ENCODE measurements around the gene PARD6B.

PARD6B gene

GRCh38 chr20:50724851-50725723 lies 6.3 kb upstream of the PARD6B start:
- DNase-seq (ENCODE audit: low read depth) = peak; percentile 22
- no peak overlapping the region for H3K4me3 ChIP-seq (ENCODE audit: low read depth, low read length)
- no peak for TF ChIP-seq CTCF (IDR thresholded peaks at IDR 0.05; ENCODE audit: insufficient read depth, low read depth, low read length, missing control alignments)

DNA sequence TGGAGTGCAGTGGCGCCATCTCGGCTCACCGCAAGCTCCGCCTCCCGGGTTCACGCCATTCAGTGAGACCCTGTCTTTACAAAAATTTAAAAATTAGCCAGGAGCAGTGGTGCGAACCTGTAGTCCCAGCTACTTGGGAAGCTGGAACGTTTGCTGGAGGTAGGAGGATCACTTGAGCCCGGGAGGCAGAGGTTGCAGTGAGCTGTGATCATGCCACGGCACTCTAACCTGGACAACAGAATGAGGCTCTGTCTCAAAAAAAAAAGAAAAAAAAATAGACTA lies 5.7 kb upstream of the PARD6B start:
- DNase-seq (ENCODE audit: low read depth) = no peak
- TF ChIP-seq CTCF (IDR thresholded peaks at IDR 0.05; ENCODE audit: insufficient read depth, low read depth, low read length, missing control alignments) = no peak
- no peak overlapping the region for H3K4me3 ChIP-seq (ENCODE audit: low read depth, low read length)

DNA sequence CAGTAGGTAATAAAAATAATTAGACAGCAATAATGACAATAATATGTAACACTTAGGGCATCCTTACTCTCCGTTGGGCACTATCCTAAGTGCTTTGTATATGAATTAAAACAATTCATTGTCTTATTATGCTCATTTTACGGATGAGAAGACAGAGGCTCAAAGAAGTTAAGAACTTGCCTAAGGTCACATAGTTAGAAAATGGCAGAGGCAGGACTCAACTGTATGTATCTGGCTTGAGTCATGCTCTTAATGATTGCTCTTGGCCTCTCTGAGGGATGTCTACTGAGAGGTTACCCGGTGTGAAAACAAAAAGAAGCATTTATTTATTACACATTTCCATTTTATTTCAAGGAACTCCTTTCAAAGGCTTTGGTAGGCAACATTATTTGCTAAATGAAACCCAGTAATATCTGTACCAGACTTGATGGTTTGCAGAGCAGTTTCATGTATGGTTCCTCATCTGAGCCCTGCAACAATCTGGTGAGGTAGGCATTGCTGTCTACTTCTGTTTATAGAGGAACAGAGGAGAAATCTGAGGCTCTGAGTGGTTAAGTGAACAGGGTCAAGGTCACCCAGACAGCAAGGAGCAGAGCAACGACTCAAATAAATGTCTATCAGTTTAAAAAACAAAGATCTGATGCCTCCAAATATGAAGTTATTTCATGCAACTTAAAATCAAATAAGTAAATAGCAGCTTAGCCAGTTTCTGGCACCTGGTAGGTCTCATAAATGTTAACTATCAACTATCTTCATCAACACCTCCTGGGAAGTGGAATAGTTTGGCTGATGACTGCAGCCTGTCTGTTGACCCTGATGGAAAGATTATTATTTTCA lies 4.2 kb upstream of the PARD6B start:
- DNase-seq (ENCODE audit: low read depth) = peak; percentile 44
- no peak for TF ChIP-seq CTCF (IDR thresholded peaks at IDR 0.05; ENCODE audit: insufficient read depth, low read depth, low read length, missing control alignments)
- no peak overlapping the region for H3K4me3 ChIP-seq (ENCODE audit: low read depth, low read length)

GRCh38 chr20:50727792-50728485 lies 3.4 kb upstream of the PARD6B start:
- TF ChIP-seq CTCF (IDR thresholded peaks at IDR 0.05; ENCODE audit: insufficient read depth, low read depth, low read length, missing control alignments) = no peak
- DNase-seq (ENCODE audit: low read depth) = no peak
- H3K4me3 ChIP-seq (ENCODE audit: low read depth, low read length) = no peak overlapping the region

- DNase-seq (ENCODE audit: low read depth) = no peak
- no peak overlapping the region for H3K4me3 ChIP-seq (ENCODE audit: low read depth, low read length)
- TF ChIP-seq CTCF (IDR thresholded peaks at IDR 0.05; ENCODE audit: insufficient read depth, low read depth, low read length, missing control alignments) = no peak
These were observed 2.8 kb upstream of the PARD6B start for GRCh38 chr20:50728486-50728980.

GRCh38 chr20:50728981-50729874 lies 2.2 kb upstream of the PARD6B start:
- no peak for DNase-seq (ENCODE audit: low read depth)
- no peak overlapping the region for H3K4me3 ChIP-seq (ENCODE audit: low read depth, low read length)
- TF ChIP-seq CTCF (IDR thresholded peaks at IDR 0.05; ENCODE audit: insufficient read depth, low read depth, low read length, missing control alignments) = no peak
